Natural killer cell (primary cell): ENCODE results near the gene PEAK1. TPM values are rescaled to one million over a fixed set of nuclear protein-coding genes. Genes with fewer than 3 reads are reported as not detected.

Experiments
- ATAC-seq, 3 donors: fragments of 150-1000 bp in 2 of 3; fragments of 200-7000 bp in 1 of 3; cut with Tn5 transposase; 1 replicate in 1 of 3; 2 replicates in 2 of 3; pipeline ENCODE4 v1.10.0; 2021; ENCODE audit warnings: mild to moderate bottlenecking in 2 of 3, moderate library complexity in 2 of 3
- DNase-seq, 2 donors: peaks; one replicate each; pipeline versions ENCODE4 v3.0.0 to v3.0.0-alpha.2; 2013 to 2021; ENCODE audit warnings: mixed read lengths in 1 of 2
- H3K27ac ChIP-seq: one replicate; pipeline ENCODE4 v1.5.1; 2013; ENCODE audit warnings: mild to moderate bottlenecking, low read length
- H3K27me3 ChIP-seq: one replicate; pipeline ENCODE4 v1.6.1; 2013; ENCODE audit warnings: low read length; ENCODE audit not compliant: control insufficient read depth, insufficient read depth
- H3K36me3 ChIP-seq: one replicate; pipeline ENCODE4 v1.6.1; 2013; ENCODE audit warnings: low read length; ENCODE audit not compliant: control insufficient read depth, insufficient read depth
- H3K4me1 ChIP-seq: one replicate; pipeline ENCODE4 v1.6.1; 2013; ENCODE audit warnings: low read length; ENCODE audit not compliant: control insufficient read depth, insufficient read depth
- H3K4me3 ChIP-seq: one replicate; pipeline ENCODE4 v1.5.1; 2013; ENCODE audit warnings: low read length
- H3K9me3 ChIP-seq: one replicate; pipeline ENCODE4 v1.6.1; 2013; ENCODE audit warnings: low read length; ENCODE audit not compliant: control insufficient read depth, insufficient read depth
- H3K27ac Mint-ChIP-seq, 2 donors: one replicate each; pipeline ENCODE4 v1.8.0; 2022; ENCODE audit warnings: mild to moderate bottlenecking in 2 of 2, mixed read lengths in 2 of 2, moderate library complexity in 1 of 2
- H3K27me3 Mint-ChIP-seq, 2 donors: one replicate each; pipeline ENCODE4 v1.8.0; 2022; ENCODE audit warnings: low read depth in 2 of 2, mixed read lengths in 2 of 2
- H3K36me3 Mint-ChIP-seq: one replicate; pipeline ENCODE4 v1.8.0; 2022; ENCODE audit warnings: mixed read lengths
- H3K4me1 Mint-ChIP-seq, 2 donors: one replicate each; pipeline ENCODE4 v1.8.0; 2022; ENCODE audit warnings: mixed read lengths in 2 of 2
- H3K4me3 Mint-ChIP-seq: one replicate; pipeline ENCODE4 v1.8.0; 2022; ENCODE audit warnings: mild to moderate bottlenecking, moderate library complexity, mixed read lengths
- H3K9me3 Mint-ChIP-seq, 2 donors: one replicate each; pipeline ENCODE4 v1.8.0; 2022; ENCODE audit warnings: mixed read lengths in 2 of 2
- CTCF ChIP-seq: fragments of 200-600 bp; IDR thresholded peaks from one replicate; pipeline ENCODE4 v1.8.0; 2022; ENCODE audit warnings: antibody characterized with exemption
- WGBS: methylation state at CpG from one replicate; pipeline ENCODE4 v1.1.7; 2013; ENCODE audit warnings: missing lambda C conversion rate; ENCODE audit not compliant: insufficient coverage; 5-methylcytosine and 5-hydroxymethylcytosine counted together
- intact Hi-C: fragments of 100-400 bp; cut with micrococcal nuclease; formaldehyde crosslinking; loops from one replicate; pipeline ENCODE4 v1.14.2; 2022
- total RNA-seq, 4 donors: library from RNA; stranded (reverse); fragments of 120-200 nt in 1 of 4; gene quantifications; one replicate each; pipeline versions ENCODE4 v1.2.3 to v1.2.4, GENCODE V29; 2013 to 2022

The PEAK1 gene
- total RNA-seq: 10 to 100 TPM; 59.3 to 73.9 (median 69.1) TPM
- total RNA-seq (2013): 34.7 TPM

GRCh38 chr15:77419836-77420609 lies at the start of gene PEAK1:
TSS of gene PEAK1 (minus strand) at chr15:77420104. CDS start at chr15:77181926, 238,178 bp downstream.
- Mint-ChIP-seq H3K27ac (peak within 1 kb of the TSS; percentile 98 to 99), H3K27me3 (no peaks in the 10 kb centered on the region), H3K4me1 (peaks cover 42 to 54% of the 10 kb centered on the region in 2 donors), H3K36me3 (no peaks in the 10 kb centered on the region), H3K4me3 (peak within 1 kb of the TSS; percentile 100), H3K9me3 (no peaks in the 10 kb centered on the region)
- no peaks in the 10 kb centered on the region for H3K27me3 ChIP-seq
- intact Hi-C loops: loop anchor here (5.0 kb wide), 1 partner anchor 233 kb away; no protein-coding TSS in a partner anchor
- TF ChIP-seq CTCF: no peak
- peak within 1 kb of the TSS; percentile 62 for H3K4me3 ChIP-seq
- peak; percentile 99 for DNase-seq
- peak; percentile 94 to 100 (median 94) for ATAC-seq
- H3K9me3 ChIP-seq: no peaks in the 10 kb centered on the region
- H3K27ac ChIP-seq: peak within 1 kb of the TSS; percentile 87
- no peaks in the 10 kb centered on the region for H3K36me3 ChIP-seq
- peaks cover 15% of the 10 kb centered on the region for H3K4me1 ChIP-seq
- under 1% methylated on average over 92 of the region's 92 CpGs for WGBS

- WGBS: 100% methylated on average over 1 of the region's 3 CpGs
- H3K9me3 Mint-ChIP-seq: no peaks in the 10 kb centered on the region
- DNase-seq (no peak), ATAC-seq (no peak)
- intact Hi-C loops: no loop called here
- no peaks in the 10 kb centered on the region for H3K27me3 Mint-ChIP-seq
- H3K36me3 Mint-ChIP-seq: peaks cover 32% of the 10 kb centered on the region
- no peak overlapping the region for H3K27ac Mint-ChIP-seq
- no peak overlapping the region for H3K4me3 Mint-ChIP-seq
- H3K27me3 ChIP-seq: no peaks in the 10 kb centered on the region
- peaks cover 63% of the 10 kb centered on the region for H3K36me3 ChIP-seq
- H3K9me3 ChIP-seq: no peaks in the 10 kb centered on the region
- H3K4me1 Mint-ChIP-seq: no peaks in the 10 kb centered on the region
- no peak overlapping the region for H3K4me3 ChIP-seq
- TF ChIP-seq CTCF: no peak
- H3K27ac ChIP-seq: no peak overlapping the region
- H3K4me1 ChIP-seq: no peaks in the 10 kb centered on the region
These were observed 49.0 kb upstream of the PEAK1 start for GRCh38 chr15:77468896-77469295.

GRCh38 chr15:77466521-77466920 lies 46.6 kb upstream of the PEAK1 start:
- no peak for ATAC-seq
- peaks cover 55% of the 10 kb centered on the region for H3K36me3 ChIP-seq
- peaks cover 22% of the 10 kb centered on the region for H3K36me3 Mint-ChIP-seq

More at GRCh38 chr15:77466521-77466920, 46.6 kb upstream of the PEAK1 start:
- no peak overlapping the region for H3K4me3 Mint-ChIP-seq
- WGBS: 100% methylated on average over 1 of the region's 1 CpG
- no peaks in the 10 kb centered on the region for H3K9me3 Mint-ChIP-seq
- no peaks in the 10 kb centered on the region for H3K4me1 Mint-ChIP-seq
- H3K27me3 Mint-ChIP-seq: no peaks in the 10 kb centered on the region
- DNase-seq: no peak
- Histone ChIP-seq H3K9me3 (no peaks in the 10 kb centered on the region), H3K4me1 (no peaks in the 10 kb centered on the region), H3K27ac (no peak overlapping the region), H3K4me3 (no peak overlapping the region), H3K27me3 (no peaks in the 10 kb centered on the region)
- intact Hi-C loops: no loop called here
- no peak overlapping the region for H3K27ac Mint-ChIP-seq
- TF ChIP-seq CTCF: no peak
